GM12892 (cell line): ENCODE measurements around the gene LRMDA.

ENCODE experiments used
- DNase-seq: peaks from one replicate; pipeline ENCODE4 v3.0.0; 2011; ENCODE audit not compliant: insufficient read length
- FAIRE-seq: peaks from 2 replicates; lab custom pipeline; 2011; peaks lifted over from hg19 to GRCh38; lab: Jason Lieb, UNC
- POLR2A ChIP-seq: IDR thresholded peaks from 2 replicates; pipeline ENCODE4 v1.6.1; 2011; ENCODE audit warnings: low read depth, low read length, control low read depth
- POLR2AphosphoS5 ChIP-seq: IDR thresholded peaks from 2 replicates; pipeline ENCODE4 v1.6.1; 2011; ENCODE audit warnings: low read depth, low read length, control low read depth
- TAF1 ChIP-seq: IDR thresholded peaks from 2 replicates; pipeline ENCODE4 v1.6.1; 2011; ENCODE audit warnings: low read depth, mild to moderate bottlenecking, control low read depth, low read length, borderline replicate concordance

Gene LRMDA

GRCh38 chr10:75408911-75409885, 22.2 kb upstream of the LRMDA start:
- no peak for TF ChIP-seq POLR2AphosphoS5
- no peak for TF ChIP-seq POLR2A
- no peak for TF ChIP-seq TAF1
- peak; percentile 47 for DNase-seq
- no peak for FAIRE-seq

- no peak for TF ChIP-seq TAF1
- TF ChIP-seq POLR2AphosphoS5, result no peak
- TF ChIP-seq POLR2A, result no peak
- FAIRE-seq (no peak), DNase-seq (no peak)
These were observed 21.1 kb upstream of the LRMDA start for GRCh38 chr10:75410132-75411005.

GRCh38 chr10:75414527-75414926, 16.9 kb upstream of the LRMDA start:
- no peak for TF ChIP-seq TAF1
- no peak for TF ChIP-seq POLR2AphosphoS5
- no peak for TF ChIP-seq POLR2A
- FAIRE-seq (no peak), DNase-seq (no peak)

GRCh38 chr10:75417522-75417927, 13.9 kb upstream of the LRMDA start:
- FAIRE-seq (no peak), DNase-seq (no peak)
- TF ChIP-seq POLR2AphosphoS5, result no peak
- no peak for TF ChIP-seq TAF1
- TF ChIP-seq POLR2A, result no peak

GRCh38 chr10:75418293-75418692, 13.1 kb upstream of the LRMDA start:
- DNase-seq, result no peak
- no peak for FAIRE-seq
- TF ChIP-seq POLR2A (no peak), TAF1 (no peak), POLR2AphosphoS5 (no peak)

GRCh38 chr10:75418712-75419111, 12.7 kb upstream of the LRMDA start:
- TF ChIP-seq TAF1 (no peak), POLR2A (no peak), POLR2AphosphoS5 (no peak)
- FAIRE-seq, result no peak

GRCh38 chr10:75422913-75423312, 8.5 kb upstream of the LRMDA start:
- TF ChIP-seq TAF1 (no peak), POLR2AphosphoS5 (no peak), POLR2A (no peak)
- no peak for DNase-seq
- no peak for FAIRE-seq

More at GRCh38 chr10:75418712-75419111, 12.7 kb upstream of the LRMDA start:
- no peak for DNase-seq

- DNase-seq, result no peak
- no peak for FAIRE-seq
- TF ChIP-seq POLR2AphosphoS5 (no peak), POLR2A (no peak), TAF1 (no peak)
These were observed 6.9 kb upstream of the LRMDA start for GRCh38 chr10:75424571-75424970.

GRCh38 chr10:75425291-75426079, 5.9 kb upstream of the LRMDA start:
- no peak for FAIRE-seq
- no peak for DNase-seq
- no peak for TF ChIP-seq TAF1
- TF ChIP-seq POLR2AphosphoS5, result no peak
- no peak for TF ChIP-seq POLR2A

- no peak for DNase-seq
- FAIRE-seq, result no peak
- TF ChIP-seq POLR2AphosphoS5 (no peak), TAF1 (no peak), POLR2A (no peak)
These were observed 4.5 kb upstream of the LRMDA start for GRCh38 chr10:75426880-75427279.

GRCh38 chr10:75427951-75428350, 3.5 kb upstream of the LRMDA start:
- FAIRE-seq (no peak), DNase-seq (no peak)
- no peak for TF ChIP-seq POLR2AphosphoS5
- TF ChIP-seq POLR2A, result no peak
- no peak for TF ChIP-seq TAF1
